Measurements from ENCODE around the gene RHOBTB3.
A peak's percentile ranks its signal among the peaks of the same experiment; 100 is the strongest.
"Not testable (repeated sequence)": the region's sequence is repeated elsewhere in the genome, so short reads cannot be mapped to it uniquely, and the experiment has no call there.

The RHOBTB3 gene, protein sequence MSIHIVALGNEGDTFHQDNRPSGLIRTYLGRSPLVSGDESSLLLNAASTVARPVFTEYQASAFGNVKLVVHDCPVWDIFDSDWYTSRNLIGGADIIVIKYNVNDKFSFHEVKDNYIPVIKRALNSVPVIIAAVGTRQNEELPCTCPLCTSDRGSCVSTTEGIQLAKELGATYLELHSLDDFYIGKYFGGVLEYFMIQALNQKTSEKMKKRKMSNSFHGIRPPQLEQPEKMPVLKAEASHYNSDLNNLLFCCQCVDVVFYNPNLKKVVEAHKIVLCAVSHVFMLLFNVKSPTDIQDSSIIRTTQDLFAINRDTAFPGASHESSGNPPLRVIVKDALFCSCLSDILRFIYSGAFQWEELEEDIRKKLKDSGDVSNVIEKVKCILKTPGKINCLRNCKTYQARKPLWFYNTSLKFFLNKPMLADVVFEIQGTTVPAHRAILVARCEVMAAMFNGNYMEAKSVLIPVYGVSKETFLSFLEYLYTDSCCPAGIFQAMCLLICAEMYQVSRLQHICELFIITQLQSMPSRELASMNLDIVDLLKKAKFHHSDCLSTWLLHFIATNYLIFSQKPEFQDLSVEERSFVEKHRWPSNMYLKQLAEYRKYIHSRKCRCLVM

DNA sequence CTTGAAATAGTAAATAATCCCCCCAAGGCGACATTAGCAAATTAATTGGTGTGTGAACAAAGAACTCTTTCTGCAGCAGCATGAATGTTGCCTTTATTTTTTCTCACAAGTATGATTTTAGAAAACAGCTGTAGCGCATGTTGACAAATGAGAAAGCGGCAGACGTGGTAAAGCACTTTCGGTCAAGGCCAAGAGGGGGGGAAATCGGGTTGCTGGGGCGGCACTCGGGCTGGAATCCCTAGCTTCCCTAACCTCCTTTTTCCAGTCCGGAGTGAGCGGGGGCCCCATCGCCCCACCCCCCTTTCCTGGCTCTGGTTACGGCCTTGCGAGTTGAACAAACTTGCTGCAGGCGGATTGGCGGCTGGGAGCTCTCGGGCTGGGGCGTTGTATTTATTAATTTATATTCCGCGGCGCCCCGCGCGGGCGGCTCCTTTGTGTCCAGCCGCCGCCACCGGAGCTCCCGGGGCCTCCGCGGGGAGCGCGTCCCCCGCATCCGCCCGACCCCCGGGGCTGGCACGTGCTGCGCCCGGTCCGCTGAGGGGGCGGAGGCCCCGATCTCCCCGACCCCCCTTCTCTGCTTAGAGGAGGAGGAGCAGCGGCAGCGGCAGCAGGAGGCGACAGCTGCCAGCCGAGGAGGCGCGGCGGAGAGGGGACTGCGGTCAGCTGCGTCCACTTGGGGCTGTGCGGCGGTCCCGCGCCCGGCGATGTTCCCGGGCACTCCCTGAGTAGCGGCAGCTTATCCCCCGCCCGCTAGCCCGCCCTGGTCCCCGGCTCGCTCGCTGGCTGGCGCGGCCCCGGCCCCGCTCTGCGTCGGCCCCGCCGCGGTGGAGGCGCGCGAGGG, at the start of gene RHOBTB3:
Gene RHOBTB3 (plus strand): TSS at position 607 of the 841 bp plus-strand sequence. CDS start 347 bp downstream, outside the sequence.
- DNase-seq = peak; percentile 87

DNA sequence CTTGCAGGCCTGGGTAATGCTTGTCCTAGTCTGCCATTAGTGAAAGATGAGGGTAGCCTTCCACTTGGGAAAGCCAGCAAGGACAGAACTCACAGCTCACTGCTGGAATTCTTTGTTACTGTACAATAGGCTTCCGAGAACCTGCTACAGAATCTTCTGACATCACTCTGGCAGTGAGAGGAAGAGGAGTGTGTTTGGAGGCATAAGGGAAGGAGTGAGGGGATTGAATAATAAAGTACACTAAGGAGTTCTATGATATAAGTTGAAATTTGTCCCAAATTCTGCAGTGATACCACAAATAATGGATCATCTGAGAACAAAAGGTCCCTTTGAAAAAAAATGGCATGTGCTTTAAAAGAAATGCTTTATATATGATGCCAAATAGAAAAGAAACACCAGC, 48.2 kb upstream of the RHOBTB3 start, which contains the start of gene SPATA9:
Gene SPATA9 (minus strand): TSS at position 101 of the 400 bp plus-strand sequence. CDS start 137 bp downstream, outside the sequence.
- no peak for DNase-seq

DNA sequence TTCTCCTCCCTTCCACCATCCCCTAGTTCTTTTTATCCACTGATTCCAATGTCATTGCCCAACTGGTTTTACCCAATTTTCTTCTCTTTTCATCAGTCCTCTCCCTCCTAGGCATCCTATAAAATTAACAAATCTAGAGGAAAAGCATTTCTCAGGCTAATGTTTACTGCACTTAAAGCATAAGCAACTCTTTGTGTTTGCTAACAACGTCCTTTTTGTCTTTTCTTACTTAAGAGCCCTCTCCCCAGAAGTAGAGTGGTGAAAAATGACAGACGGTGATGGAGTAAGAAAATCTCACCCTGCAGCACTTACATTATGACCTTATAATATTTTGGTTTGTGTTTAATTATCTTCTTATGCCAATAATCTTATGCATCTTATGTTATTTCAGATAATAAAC, 46.8 kb upstream of the RHOBTB3 start:
- DNase-seq = no peak

DNA sequence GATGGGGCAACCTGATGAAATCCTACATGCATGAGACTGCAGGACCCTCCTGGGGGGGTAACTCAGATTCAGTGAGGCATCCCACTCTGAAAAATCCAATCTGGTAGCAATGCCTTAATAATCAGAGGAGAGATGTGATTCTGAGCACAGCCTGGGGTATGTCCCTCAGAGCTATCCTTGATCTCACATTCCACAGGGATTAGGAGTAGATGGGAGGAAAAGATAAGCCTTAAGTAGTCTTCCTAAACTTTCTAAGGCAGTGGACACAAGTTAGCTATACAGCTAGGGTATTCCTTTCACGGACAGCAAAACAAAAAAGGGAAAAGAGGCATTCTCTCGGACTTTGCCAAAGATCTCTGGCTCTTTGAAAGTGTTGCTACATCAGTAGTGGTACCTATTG, 44.5 kb upstream of the RHOBTB3 start:
- DNase-seq = no peak

DNA sequence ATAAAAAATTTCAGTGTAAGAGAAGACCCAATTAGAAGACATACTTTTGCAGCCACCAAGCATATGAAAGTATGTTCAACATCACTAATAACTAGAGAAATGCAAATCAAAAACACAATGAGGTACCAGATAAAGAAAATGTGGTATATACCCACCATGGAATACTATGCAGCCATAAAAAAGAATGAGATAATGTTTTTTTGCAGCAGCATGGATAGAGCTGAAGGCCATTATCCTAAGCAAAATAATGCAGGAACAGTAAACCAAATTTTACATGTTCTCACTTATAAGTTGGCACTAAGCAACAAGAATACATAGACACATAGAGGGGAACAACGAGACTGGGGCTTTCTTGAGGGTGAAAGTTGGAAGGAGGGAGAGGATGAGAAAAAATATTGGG, 41.5 kb upstream of the RHOBTB3 start:
- no peak for DNase-seq

DNA sequence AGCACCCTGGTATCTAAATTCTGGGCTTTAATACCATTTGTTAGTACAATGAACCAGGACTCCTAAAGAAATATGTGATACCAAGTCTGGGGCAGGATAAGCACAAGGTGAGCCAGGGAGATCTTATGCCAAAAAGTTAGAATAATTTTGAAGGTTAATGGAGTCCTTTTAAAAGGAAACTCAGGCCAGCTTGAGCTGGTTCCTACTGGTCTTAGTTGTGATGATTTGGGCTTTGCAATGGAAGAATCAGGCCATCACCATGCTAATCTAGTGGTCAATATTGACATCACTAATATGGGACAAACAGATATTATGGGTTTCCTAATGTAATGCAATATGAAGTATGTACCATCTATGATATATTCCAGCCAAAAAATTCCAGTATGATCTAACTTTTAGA, 40.8 kb upstream of the RHOBTB3 start:
- no peak for DNase-seq

DNA sequence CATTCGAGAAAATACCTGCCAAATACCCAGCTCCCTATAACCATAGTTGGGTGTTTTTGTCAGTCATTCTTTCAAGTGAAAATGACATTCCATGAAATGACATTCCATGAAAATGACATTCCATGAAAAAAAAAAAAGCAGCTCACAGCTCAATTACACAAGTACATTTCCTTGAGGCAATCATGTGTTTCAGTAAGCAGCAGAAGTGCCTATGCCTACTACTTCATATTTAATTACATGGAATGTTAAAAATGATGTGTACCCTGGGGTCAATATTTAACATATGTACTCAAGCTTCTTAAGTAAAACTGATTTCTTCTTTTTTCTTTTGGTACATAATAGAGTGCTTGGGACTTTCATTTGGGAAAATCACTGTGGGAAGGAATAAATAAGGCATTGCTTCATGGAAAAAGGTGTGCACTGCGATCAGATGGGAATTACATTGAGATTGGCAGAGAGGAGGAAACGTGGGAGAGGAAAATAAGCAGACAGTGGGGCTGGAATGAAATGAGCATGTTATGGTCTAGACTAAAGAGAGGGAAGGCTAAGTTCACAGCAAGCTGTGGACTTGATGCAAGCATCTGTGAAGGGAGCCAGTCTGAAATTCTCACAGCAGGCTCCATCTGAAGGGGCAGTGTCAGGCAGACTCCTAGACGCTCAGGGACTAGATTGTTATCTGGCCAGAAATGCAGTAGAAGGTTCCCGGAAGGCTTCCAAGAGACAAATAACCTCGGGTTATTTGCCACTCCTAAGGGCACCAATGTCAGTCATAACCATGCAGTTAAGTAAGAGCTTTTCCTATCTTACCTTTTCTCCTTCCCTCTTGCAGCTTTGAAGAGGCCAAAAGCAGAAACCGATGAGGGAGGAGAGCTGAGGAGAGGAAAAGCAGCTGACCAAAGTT, 33.1 kb upstream of the RHOBTB3 start:
- no peak for DNase-seq

DNA sequence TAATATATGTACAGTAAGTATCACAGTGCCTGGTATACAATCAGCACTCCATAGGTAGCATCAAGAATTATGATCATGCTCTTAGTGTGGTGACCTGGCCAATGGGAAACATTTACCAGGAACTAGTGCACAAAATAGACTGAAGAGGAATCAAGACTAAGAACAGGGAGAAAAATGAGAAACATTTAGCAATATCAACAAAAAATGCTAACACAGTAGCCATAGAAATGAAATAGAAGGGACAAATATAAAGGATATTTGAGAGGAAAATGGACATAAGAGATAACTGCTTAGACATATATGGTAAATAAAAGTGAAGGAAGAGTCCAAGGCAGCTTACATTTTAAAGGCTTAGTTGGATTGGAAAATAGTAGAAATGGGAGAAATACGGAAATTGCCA, 31.8 kb upstream of the RHOBTB3 start:
- no peak for DNase-seq

DNA sequence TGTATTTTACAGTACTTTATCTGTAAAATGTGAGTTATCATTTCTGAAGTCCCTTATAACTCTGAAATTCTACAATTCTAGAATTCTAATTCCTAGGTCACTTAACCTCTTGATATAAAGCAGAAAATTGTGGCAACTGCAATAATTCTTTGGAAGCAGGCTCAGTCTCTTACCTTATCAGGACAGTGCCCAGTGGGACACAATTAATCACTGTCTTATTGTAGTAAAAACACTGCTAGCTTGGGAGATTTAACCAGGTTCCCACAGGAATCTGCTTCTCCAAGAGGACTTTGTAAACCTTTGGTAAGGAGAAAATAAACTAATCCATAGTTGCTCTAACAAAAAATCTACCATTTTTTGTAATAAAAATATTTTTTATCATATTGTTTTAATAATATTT, 30.1 kb upstream of the RHOBTB3 start:
- no peak for DNase-seq

DNA sequence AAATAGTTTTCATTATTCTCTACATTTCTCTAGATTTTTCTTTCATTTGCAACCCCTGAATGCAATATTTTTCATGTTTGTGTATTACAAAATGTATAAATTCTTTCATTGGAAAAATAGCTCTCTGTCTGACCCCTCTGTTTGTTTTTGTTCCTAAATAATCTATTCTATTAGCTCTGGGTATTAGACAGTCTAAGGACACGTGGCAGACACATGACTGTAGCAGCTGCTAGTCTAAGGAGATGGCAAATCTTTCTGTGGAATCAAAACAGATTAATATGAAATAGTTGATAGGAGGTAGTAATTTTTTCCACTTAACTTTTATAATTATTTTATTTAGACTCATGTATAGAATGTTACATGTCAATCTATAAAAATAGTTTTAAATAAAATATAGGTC, 27.0 kb upstream of the RHOBTB3 start:
- DNase-seq = no peak

DNA sequence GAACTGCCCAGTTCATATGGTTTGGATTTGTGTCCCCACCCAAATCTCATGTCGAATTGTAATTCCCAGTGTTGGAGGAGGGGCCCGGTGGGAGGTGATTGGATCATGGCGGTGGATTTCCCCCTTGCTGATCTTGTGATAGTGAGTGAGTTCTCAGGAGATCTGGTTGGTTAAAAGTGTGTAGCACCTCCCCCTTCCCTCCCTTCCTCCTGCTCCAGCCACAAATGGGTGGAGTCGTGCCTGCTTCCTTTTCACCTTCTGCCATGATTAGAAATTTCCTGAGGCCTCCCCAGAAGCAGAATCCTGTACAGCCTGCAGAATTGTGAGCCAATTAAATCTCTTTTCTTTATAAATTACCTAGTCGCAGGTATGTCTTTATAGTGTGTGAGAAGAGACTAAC, 24.9 kb upstream of the RHOBTB3 start:
- DNase-seq = not testable (repeated sequence)

DNA sequence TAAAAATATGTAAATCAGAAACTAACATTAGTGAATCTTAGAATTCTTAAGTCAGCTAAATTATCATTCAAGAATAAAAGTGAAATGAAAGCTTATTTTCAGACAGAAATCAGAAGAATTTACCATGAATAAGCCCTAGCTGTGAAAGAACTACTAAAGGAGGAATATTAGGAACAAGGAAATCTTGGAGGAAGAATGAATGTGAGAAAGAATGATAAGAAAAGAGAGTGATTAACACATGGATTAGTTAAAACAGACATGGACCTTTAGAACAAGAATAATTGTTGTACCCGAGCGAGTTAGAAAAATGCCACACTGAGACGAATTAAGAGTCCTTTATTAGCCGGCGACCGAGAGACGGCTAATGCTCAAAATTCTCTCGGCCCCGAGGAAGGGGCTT, 24.1 kb upstream of the RHOBTB3 start:
- no peak for DNase-seq

DNA sequence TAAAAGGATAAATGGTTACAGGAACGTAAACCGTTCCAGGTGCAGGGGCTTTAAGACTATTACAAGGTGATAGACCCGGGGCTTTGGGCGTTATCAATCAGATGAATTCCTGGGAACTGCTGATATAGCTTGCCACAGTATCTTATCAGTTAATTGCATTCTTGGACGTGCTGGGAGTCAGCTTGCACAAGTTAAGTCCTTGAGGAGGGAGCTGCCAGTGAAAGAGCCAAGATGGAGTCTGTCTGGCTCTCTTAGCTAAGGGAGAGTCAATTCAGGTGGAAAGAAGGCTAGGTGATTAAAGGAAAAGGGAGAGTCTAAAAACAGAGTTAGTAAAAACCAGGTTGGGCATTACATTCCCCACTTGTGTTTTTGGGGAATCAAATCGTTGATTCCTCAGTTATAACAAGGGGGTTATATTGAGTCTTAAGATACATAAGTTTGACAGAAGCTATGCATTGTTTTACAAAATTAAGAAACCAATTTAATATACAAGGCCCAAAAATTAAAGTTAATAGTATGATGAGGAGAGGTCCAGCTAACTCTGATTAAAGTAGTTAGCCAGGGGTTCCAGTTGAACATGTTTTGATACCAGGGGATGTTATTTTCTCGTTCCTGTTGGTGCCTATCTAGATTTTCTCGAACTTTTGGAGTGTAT, 23.5 kb upstream of the RHOBTB3 start:
- not testable (repeated sequence) for DNase-seq

DNA sequence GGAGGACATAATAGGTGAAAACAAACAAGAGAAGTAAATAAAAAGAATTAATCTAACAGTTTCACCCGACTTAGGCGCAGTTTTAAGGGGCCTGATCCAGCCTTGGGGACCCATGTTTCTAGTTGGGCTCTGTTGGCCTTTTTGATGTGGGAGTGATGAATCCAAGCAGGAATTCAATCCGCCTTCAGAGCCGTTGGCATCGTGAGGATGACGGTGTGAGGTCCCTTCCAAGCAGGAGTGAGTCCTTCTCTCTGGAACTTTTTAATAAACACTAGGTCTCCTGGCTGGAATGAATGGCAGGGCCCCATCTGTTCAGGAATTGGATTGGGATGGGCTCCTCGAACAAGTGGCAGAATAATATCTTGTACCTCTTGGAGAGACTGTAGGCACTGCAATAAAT, 22.3 kb upstream of the RHOBTB3 start:
- no peak for DNase-seq

DNA sequence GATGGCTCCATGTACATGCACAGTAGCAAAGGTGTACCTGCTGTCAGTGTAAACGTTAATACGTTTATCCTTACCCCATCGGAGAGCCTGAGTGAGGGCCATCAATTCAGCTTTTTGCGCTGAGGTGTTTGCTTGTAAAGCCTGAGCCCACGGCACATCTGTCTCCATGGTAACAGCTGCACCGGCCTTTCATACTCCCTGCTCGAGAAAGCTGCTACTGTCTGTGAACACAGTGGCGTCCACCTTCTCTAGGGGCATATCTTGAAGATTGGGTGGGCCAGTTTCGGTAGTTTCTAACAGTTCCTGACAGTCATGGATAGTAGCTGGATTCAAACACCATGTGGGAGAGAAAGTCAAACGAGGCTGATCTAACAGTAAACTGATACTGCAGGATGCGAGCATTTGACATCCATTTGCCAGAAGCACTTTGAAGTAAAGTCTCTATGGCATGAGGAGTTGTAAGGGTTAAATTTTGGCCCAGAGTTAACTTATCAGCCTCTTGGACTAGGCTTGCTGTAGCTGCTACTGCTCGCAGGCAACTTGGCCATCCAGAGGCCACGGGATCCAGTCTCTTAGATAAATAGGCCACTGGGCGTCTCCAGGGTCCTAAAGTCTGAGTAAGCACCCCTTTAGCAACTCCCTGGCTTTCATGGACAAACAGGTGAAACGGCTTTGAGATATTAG, 21.0 kb upstream of the RHOBTB3 start:
- DNase-seq = no peak

DNA sequence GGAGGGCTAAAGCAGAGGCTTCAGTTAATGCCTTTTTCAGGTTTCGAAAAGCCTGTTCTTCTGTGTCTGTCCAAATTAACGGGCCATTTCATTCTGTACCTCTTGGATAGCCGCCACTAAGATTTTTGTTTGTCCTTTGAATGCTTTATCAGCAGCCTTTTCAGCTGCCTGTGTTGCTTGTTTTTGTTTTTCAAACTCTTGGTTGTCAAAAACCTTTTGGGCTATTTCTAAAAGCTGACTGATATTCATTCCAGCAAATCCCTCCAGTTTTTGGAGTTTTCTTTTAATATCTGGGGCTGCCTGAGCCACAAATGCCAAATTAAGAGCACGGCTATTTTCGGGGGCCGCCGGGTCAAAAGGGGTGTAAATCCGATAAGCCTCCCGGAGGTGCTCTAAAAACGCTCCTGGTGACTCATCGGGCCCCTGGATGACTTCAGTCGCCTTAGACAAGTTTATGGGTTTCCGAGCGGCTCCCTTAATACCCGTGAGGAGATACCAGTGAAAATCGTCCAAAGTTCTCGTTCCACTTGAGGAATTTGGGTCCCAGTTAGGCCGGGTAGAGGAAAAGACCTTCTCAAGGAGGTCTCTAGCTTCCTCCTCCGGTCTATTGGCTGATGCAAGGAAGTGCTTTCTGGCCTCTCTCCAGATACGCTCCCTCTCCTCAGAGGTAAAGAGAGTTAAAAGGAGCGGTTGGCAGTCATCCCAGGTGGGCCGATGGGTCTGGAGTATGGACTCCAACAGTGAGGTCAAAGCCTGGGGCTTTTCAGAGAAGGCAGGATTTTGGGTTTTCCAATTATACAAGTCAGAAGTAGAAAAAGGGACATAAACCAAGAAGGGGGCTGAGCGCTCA, 20.3 kb upstream of the RHOBTB3 start:
- DNase-seq = not testable (repeated sequence)

DNA sequence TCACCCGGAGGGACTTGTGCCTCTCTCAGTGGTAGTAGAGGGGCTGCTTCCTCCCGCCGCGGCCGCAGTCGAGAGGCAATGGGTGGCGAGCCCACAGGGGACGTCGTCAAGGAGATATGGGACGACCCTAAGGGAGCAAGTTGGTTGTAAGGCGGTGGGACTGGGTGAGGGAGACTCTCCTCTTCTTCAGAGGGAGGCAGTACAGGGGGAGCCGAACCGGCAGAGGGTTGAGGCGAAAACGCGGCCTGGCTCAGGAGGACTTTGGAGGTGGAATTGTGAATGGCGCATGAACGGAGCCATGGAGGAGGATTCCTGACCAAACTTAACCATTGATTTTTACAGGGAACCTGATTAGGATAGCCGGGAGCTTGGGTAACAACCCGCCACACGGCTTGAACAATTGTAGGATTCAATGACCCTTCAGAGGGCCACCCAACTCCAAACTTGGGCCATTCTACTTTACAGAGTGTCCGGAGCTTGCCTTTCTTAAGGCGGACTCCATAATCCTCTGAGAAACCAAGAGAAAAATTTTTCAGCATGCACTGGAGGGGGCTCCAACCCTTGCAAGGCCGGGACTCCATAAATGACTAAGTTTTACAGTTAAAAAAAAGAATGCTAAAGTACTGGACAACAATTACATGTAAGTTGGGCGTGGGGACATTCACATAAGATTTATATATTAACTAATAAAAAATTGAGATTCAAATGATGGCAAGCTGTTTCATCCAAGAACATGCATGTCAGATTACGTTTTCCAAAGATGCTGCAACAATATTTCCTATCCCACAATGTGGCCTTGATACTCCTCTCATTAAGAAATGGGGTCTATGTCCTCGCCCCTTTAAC, 19.4 kb upstream of the RHOBTB3 start:
- no peak for DNase-seq

DNA sequence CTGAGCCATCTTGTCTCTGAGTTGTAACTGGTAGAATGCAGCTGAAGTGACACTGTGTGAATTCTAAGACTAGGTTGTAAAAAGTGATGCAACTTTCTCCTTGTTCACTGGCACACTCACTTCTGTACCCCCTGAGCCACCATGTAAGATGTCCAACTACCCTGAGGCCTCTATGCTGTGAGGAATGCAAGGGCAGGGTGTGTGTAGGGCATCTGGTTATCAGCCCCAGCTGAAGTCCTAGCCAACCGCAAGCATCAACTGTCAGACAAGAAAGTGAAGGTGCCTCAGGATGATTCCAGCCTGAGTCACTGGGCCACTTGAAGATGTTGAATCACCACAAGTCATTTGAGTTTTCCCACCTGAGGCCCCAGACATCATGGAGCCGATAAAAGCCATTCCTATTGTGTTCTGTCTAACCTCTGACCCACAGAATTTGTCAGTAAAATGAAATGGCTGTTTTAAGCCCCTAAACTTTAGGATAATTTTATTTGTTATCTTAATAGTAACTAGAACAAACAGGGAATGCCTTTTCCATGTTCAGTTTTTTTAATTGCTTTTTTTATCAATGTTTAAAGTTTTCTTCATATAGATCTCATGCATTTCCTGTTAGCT, 18.7 kb upstream of the RHOBTB3 start:
- no peak for DNase-seq

DNA sequence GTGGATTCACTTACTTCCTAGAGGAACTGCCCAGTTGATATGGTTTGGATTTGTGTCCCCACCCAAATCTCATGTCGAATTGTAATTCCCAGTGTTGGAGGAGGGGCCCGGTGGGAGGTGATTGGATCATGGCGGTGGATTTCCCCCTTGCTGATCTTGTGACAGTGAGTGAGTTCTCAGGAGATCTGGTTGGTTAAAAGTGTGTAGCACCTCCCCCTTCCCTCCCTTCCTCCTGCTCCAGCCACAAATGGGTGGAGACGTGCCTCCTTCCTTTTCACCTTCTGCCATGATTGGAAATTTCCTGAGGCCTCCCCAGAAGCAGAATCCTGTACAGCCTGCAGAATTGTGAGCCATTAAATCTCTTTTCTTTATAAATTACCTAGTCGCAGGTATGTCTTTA, 17.9 kb upstream of the RHOBTB3 start:
- not testable (repeated sequence) for DNase-seq
